ENCODE results near the gene CCDC192.

Gene CCDC192

GRCh38 chr5:127930311-127930710 lies 227.1 kb downstream of the CCDC192 start:
- peak; percentile 59 for DNase-seq

GRCh38 chr5:127931396-127931795 lies 228.2 kb downstream of the CCDC192 start:
- DNase-seq = no peak

GRCh38 chr5:127933348-127933747 lies 230.2 kb downstream of the CCDC192 start:
- DNase-seq = no peak

- DNase-seq = peak; percentile 66
Measured at GRCh38 chr5:127934791-127935256, 231.6 kb downstream of the CCDC192 start.

GRCh38 chr5:127935398-127935797 lies 232.2 kb downstream of the CCDC192 start:
- no peak for DNase-seq

- no peak for DNase-seq
Measured at GRCh38 chr5:127936439-127936972, 233.3 kb downstream of the CCDC192 start.

- no peak for DNase-seq
Measured at GRCh38 chr5:127938746-127939145, 235.6 kb downstream of the CCDC192 start.

- DNase-seq = no peak
Measured at GRCh38 chr5:127940854-127941253, 237.7 kb downstream of the CCDC192 start.

- peak; percentile 47 for DNase-seq
Measured at GRCh38 chr5:127941646-127942045, 238.5 kb downstream of the CCDC192 start.

GRCh38 chr5:127942246-127943060 lies 239.3 kb downstream of the CCDC192 start:
- peak; percentile 36 for DNase-seq

- DNase-seq = no peak
Measured at GRCh38 chr5:127943061-127943371, 239.8 kb downstream of the CCDC192 start.

GRCh38 chr5:127944125-127944524 lies 240.9 kb downstream of the CCDC192 start:
- no peak for DNase-seq

GRCh38 chr5:127947941-127948340 lies 244.8 kb downstream of the CCDC192 start:
- no peak for DNase-seq

GRCh38 chr5:127950707-127951391 lies 247.7 kb downstream of the CCDC192 start:
- peak; percentile 21 for DNase-seq

GRCh38 chr5:127951791-127952190 lies 248.6 kb downstream of the CCDC192 start:
- no peak for DNase-seq

GRCh38 chr5:127957183-127957582 lies 254.0 kb downstream of the CCDC192 start:
- DNase-seq = peak; percentile 78

- DNase-seq = no peak
Measured at GRCh38 chr5:127957701-127958239, 254.6 kb downstream of the CCDC192 start.

- DNase-seq = no peak
Measured at GRCh38 chr5:127958421-127959011, 255.3 kb downstream of the CCDC192 start.

- DNase-seq = peak; percentile 86
Measured at GRCh38 chr5:127959152-127959764, 256.1 kb downstream of the CCDC192 start.

- no peak for DNase-seq
Measured at GRCh38 chr5:127960270-127960691, 257.1 kb downstream of the CCDC192 start.

- no peak for DNase-seq
Measured at GRCh38 chr5:127961006-127961762, 258.0 kb downstream of the CCDC192 start.

- no peak for DNase-seq
Measured at GRCh38 chr5:127961763-127962145, 258.6 kb downstream of the CCDC192 start.
